Mucosa of stomach (tissue), 1 donor: ENCODE data around the gene KRT4.

Experiments
- H3K27me3 ChIP-seq: one replicate; pipeline ENCODE4 v1.7.0; 2013; ENCODE audit warnings: mild to moderate bottlenecking, low read length; ENCODE audit not compliant: control insufficient read depth, insufficient read depth
- H3K36me3 ChIP-seq: one replicate; pipeline ENCODE4 v1.7.0; 2013; ENCODE audit warnings: low read length; ENCODE audit not compliant: control insufficient read depth, insufficient read depth
- H3K4me1 ChIP-seq: one replicate; pipeline ENCODE4 v1.7.0; 2013; ENCODE audit warnings: mild to moderate bottlenecking, low read length; ENCODE audit not compliant: control insufficient read depth, insufficient read depth
- H3K4me3 ChIP-seq: one replicate; pipeline ENCODE4 v1.7.0; 2013; ENCODE audit warnings: low read length
- H3K9ac ChIP-seq: one replicate; pipeline ENCODE4 v1.7.0; 2013; ENCODE audit warnings: mild to moderate bottlenecking, low read length, moderate library complexity
- H3K9me3 ChIP-seq: one replicate; pipeline ENCODE4 v1.7.0; 2013; ENCODE audit warnings: mild to moderate bottlenecking, low read length, moderate library complexity; ENCODE audit not compliant: control insufficient read depth
- donor health status: Pancreatic carcinoma.

KRT4 gene

GRCh38 chr12:52809166-52809565 lies 4.8 kb downstream of the KRT4 start:
- no peak overlapping the region for H3K4me3 ChIP-seq
- peaks cover 17% of the 10 kb centered on the region for H3K27me3 ChIP-seq
- H3K9ac ChIP-seq: no peak overlapping the region
- peaks cover 5% of the 10 kb centered on the region for H3K4me1 ChIP-seq
- H3K36me3 ChIP-seq: no peaks in the 10 kb centered on the region
- H3K9me3 ChIP-seq: no peaks in the 10 kb centered on the region

GRCh38 chr12:52808573-52809160 lies 5.2 kb downstream of the KRT4 start:
- H3K4me1 ChIP-seq: no peaks in the 10 kb centered on the region
- no peak overlapping the region for H3K9ac ChIP-seq
- no peaks in the 10 kb centered on the region for H3K9me3 ChIP-seq
- H3K4me3 ChIP-seq: no peak overlapping the region
- no peaks in the 10 kb centered on the region for H3K36me3 ChIP-seq
- H3K27me3 ChIP-seq: peaks cover 12% of the 10 kb centered on the region

GRCh38 chr12:52807544-52808470 lies 6.1 kb downstream of the KRT4 start:
- no peaks in the 10 kb centered on the region for H3K9me3 ChIP-seq
- H3K9ac ChIP-seq: no peak overlapping the region
- no peak overlapping the region for H3K4me3 ChIP-seq
- peaks cover 6% of the 10 kb centered on the region for H3K27me3 ChIP-seq
- no peaks in the 10 kb centered on the region for H3K36me3 ChIP-seq
- H3K4me1 ChIP-seq: no peaks in the 10 kb centered on the region

GRCh38 chr12:52806821-52807543 lies 6.9 kb downstream of the KRT4 start:
- no peaks in the 10 kb centered on the region for H3K9me3 ChIP-seq
- H3K36me3 ChIP-seq: no peaks in the 10 kb centered on the region
- no peaks in the 10 kb centered on the region for H3K4me1 ChIP-seq
- peaks cover 6% of the 10 kb centered on the region for H3K27me3 ChIP-seq
- H3K9ac ChIP-seq: no peak overlapping the region
- no peak overlapping the region for H3K4me3 ChIP-seq

- H3K9ac ChIP-seq: no peak overlapping the region
- H3K27me3 ChIP-seq: peaks cover 6% of the 10 kb centered on the region
- H3K4me1 ChIP-seq: no peaks in the 10 kb centered on the region
- H3K4me3 ChIP-seq: no peak overlapping the region
- no peaks in the 10 kb centered on the region for H3K9me3 ChIP-seq
- H3K36me3 ChIP-seq: no peaks in the 10 kb centered on the region
These were observed 7.6 kb downstream of the KRT4 start for GRCh38 chr12:52806169-52806811.

- Histone ChIP-seq H3K9me3 (no peaks in the 10 kb centered on the region), H3K27me3 (peaks cover 6% of the 10 kb centered on the region), H3K4me3 (no peak overlapping the region), H3K36me3 (no peaks in the 10 kb centered on the region), H3K9ac (no peak overlapping the region), H3K4me1 (peaks cover under 1% of the 10 kb centered on the region)
These were observed 8.2 kb downstream of the KRT4 start for GRCh38 chr12:52805739-52806138.

- H3K9me3 ChIP-seq: no peaks in the 10 kb centered on the region
- peaks cover 8% of the 10 kb centered on the region for H3K4me1 ChIP-seq
- no peak overlapping the region for H3K4me3 ChIP-seq
- peaks cover 6% of the 10 kb centered on the region for H3K27me3 ChIP-seq
- H3K36me3 ChIP-seq: no peaks in the 10 kb centered on the region
- H3K9ac ChIP-seq: no peak overlapping the region
These were observed 8.9 kb downstream of the KRT4 start for GRCh38 chr12:52805000-52805399.

- no peak overlapping the region for H3K9ac ChIP-seq
- H3K36me3 ChIP-seq: no peaks in the 10 kb centered on the region
- H3K4me3 ChIP-seq: no peak overlapping the region
- peaks cover 11% of the 10 kb centered on the region for H3K4me1 ChIP-seq
- H3K9me3 ChIP-seq: no peaks in the 10 kb centered on the region
- no peaks in the 10 kb centered on the region for H3K27me3 ChIP-seq
These were observed 11.5 kb downstream of the KRT4 start for GRCh38 chr12:52802442-52802841.

- H3K9ac ChIP-seq: no peak overlapping the region
- H3K27me3 ChIP-seq: no peaks in the 10 kb centered on the region
- peaks cover 18% of the 10 kb centered on the region for H3K4me1 ChIP-seq
- no peaks in the 10 kb centered on the region for H3K9me3 ChIP-seq
- no peaks in the 10 kb centered on the region for H3K36me3 ChIP-seq
- H3K4me3 ChIP-seq: no peak overlapping the region
These were observed 12.1 kb downstream of the KRT4 start for GRCh38 chr12:52801773-52802172.

- peaks cover 18% of the 10 kb centered on the region for H3K4me1 ChIP-seq
- H3K9ac ChIP-seq: no peak overlapping the region
- H3K9me3 ChIP-seq: no peaks in the 10 kb centered on the region
- H3K27me3 ChIP-seq: no peaks in the 10 kb centered on the region
- no peaks in the 10 kb centered on the region for H3K36me3 ChIP-seq
- no peak overlapping the region for H3K4me3 ChIP-seq
These were observed 13.5 kb downstream of the KRT4 start for GRCh38 chr12:52800259-52800917.

GRCh38 chr12:52799505-52800211 lies 14.3 kb downstream of the KRT4 start:
- Histone ChIP-seq H3K27me3 (no peaks in the 10 kb centered on the region), H3K4me3 (no peak overlapping the region), H3K36me3 (no peaks in the 10 kb centered on the region), H3K9ac (no peak overlapping the region), H3K9me3 (no peaks in the 10 kb centered on the region), H3K4me1 (peaks cover 18% of the 10 kb centered on the region)
